GM12873 (cell line): ENCODE results near the gene FCER1G.
A peak's percentile ranks its signal among the peaks of the same experiment; 100 is the strongest.

ENCODE experiments used
- TF ChIP-seq, protein P1 (sequence below): IDR thresholded peaks from 2 replicates; pipeline ENCODE4 v1.5.1; 2012; ENCODE audit warnings: low read depth, mild to moderate bottlenecking, moderate library complexity, low read length, control low read depth; ENCODE audit not compliant: insufficient read depth; ENCODE audit errors: missing control alignments

The FCER1G gene

DNA sequence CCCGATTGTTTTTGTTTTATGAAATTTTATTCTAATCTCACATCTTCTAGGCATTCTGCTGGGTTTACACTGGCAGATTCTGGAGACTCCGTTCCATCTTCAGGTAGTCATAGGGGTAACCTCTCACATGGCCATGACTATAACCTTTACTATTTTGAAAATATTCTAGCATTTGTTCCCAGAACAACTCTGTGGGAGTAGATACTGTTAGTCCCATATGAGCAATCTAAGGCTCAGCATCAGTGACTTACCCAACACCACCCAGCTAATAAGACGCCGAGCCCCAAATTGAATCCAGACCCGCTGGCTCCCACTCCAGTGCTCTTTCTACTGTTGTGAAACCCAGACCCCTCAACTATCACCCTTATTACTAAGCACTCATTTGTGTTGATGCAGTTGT lies 26.1 kb upstream of the FCER1G start:
- TF ChIP-seq, protein P1, sequence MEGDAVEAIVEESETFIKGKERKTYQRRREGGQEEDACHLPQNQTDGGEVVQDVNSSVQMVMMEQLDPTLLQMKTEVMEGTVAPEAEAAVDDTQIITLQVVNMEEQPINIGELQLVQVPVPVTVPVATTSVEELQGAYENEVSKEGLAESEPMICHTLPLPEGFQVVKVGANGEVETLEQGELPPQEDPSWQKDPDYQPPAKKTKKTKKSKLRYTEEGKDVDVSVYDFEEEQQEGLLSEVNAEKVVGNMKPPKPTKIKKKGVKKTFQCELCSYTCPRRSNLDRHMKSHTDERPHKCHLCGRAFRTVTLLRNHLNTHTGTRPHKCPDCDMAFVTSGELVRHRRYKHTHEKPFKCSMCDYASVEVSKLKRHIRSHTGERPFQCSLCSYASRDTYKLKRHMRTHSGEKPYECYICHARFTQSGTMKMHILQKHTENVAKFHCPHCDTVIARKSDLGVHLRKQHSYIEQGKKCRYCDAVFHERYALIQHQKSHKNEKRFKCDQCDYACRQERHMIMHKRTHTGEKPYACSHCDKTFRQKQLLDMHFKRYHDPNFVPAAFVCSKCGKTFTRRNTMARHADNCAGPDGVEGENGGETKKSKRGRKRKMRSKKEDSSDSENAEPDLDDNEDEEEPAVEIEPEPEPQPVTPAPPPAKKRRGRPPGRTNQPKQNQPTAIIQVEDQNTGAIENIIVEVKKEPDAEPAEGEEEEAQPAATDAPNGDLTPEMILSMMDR, result no peak

DNA sequence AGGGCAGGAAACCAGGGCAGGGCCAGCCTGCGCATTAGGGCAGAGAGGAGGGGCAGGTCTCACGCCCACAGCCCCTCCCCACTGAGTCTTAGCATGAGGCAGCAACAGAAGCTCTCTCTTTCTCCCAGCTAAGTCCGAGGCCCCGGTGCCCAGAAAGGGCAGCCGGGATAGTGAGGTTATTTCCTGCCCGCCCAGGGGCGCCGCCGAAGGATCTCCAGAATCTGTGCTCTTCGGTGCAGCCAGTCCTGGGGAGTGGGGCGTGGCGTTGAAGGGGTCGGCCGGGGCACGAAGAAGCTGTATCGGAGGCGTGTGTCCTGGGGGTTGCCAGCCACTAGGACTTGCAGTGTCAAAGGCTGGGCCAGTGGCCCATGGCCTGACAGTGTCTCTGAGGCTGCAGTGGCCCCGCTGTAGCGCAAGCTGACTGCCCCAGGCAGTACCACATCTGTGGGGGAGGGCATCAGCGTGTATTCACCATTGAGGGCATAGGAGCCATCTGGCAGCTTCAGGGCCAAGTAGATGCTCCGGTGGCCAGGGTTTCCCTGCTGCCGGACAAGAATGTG lies 24.1 kb upstream of the FCER1G start:
- TF ChIP-seq, protein P1, result no peak

DNA sequence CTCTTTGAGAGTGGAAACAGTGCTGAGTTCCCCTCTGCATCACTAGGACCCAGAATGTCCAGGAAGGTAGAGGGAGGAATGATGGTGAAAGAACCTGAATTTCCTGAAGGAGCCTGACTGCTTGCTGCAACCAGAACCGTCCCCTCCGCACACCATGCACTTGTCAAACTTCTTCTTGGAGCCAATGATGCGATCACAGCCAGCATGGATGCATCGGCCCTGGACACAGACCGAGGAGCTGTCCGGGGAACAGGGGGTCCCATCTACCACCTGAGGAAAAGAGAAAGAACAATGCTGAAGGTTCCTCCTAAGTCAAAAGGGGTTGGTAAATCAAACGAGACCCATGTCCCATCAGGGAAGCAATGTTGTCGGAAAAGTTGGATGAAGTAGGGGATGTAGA lies 23.1 kb upstream of the FCER1G start:
- TF ChIP-seq, protein P1, result no peak

DNA sequence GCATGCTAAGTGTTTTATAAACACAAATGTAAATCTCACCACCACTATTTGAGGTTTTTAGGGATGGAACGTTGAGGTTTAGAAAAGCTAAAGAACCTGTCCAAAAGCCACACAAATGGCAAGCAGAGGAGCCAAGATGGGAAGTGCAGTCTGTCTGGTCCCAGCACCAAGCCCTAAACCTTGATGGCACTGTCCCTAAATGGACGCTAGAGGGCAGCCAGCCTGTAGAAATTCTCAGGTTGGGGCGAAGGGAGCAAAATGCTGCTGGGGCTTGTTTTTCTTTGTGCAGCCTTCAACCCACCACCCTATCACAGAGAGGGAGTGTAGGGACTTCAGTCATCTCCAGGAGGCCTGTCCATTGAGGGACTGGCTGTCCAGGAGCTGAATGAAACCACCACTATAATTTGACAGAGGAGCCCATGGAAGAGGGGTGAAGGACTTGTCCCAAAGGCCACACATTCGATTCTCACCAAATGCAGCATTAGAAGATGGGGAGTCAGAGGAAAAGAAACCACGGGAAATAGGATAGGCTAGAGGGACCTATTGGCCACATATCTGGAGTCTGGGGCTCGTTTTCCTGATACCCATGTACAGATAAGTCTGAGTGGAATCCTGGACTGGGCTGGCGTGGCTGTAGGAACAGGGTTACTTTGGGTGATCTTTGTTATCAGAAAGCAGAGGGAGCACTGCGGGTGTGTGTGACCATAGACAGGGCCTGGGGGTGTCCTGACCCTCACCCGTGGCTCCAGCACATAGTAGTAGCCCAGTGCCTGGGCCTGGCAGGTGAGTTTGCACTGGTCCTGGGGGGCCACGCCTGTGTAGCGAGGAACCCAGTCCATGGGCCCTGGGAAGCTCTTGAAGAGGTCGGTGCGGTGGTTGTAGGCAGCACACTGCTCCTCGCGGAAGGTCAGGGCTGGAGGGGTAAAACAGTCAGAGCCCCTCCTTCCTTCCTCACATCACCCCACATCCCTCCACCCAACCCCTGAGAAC lies 22.3 kb upstream of the FCER1G start:
- TF ChIP-seq, protein P1, result peak; percentile 95

DNA sequence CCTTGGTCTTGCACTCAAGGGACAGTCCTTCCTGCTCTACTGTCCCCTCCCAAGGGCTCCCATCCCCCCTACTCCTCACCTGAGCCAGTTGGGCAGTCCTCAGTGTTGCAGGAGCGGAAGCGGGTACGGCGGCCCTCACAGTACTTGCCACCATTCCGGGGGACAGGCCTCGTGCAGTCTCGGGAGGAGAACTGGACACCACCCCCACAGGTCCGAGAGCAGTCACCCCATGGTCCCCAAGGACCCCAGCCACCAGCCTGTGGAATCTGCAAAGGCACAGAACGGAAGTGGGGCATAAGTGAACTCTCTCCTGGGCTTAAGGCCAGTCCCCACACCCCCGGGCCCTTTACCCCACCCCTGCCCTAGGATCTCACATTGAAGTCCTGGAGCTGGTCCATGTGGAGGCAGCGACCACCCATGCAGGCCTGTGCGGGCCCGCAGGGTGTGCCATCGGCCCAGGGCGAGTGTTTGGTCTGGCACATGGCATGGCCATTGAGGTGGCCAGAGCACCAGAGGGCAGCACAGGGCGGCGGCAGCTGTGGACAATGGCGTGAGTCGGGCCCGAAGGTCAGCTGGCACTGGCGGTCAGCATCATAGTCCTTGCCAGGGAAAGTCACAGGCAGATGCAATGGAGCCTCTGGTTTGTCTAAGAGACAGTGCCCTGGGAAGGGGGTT lies 21.4 kb upstream of the FCER1G start:
- TF ChIP-seq, protein P1, result no peak

DNA sequence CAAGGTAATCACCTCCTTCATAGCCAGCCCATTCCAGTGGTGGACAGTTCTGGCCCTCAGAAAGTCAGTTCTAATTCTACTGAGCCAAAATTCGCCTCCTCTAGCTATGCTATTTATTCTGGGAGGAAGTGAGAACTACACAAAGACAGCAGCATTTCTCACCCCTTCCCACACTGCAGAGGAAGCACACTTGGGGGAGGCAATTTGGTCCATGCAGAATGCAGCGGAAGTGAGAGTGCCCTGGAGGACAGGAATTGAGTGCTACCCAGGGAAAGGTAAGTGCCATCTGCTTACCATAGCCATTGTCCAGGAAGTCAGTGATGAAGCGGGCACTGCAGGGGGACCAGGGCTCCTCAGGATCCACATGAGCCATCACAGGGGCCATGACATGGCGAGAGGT lies 19.9 kb upstream of the FCER1G start:
- TF ChIP-seq, protein P1, result no peak

DNA sequence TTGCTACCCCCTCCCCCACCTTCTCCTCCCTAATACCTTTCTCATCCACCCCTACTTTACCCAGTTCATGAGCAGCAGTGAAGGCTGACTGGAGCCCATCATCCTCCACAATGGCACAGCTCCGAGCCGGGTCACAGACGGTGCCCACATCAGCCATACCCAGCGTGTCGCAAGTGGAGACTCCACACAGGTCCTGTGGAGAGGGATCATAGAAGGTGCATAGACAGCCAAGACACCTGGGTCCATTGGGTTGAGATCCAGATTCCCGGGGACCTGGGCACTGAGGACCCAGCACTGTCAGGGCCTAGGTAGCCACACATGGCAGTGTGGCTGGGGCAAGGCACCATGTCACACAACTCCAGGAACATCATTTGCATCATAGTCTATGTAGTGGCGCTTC lies 19.0 kb upstream of the FCER1G start:
- TF ChIP-seq, protein P1, result no peak
